ENCODE measurements around the gene LPO.

GRCh38 chr17:58318065-58318481 is 79.7 kb downstream of the LPO start:
- TF ChIP-seq CTCF (IDR thresholded peaks at IDR 0.05; ENCODE audit: low read length) (no peak), EZH2 (optimal IDR thresholded peaks at IDR 0.05; ENCODE audit: low read depth, low read length) (no peak)

All from MM.1S (cell line).